ELF-1 (cell line): ENCODE results near the gene DDIT3.
A peak's percentile ranks its signal among the peaks of the same experiment; 100 is the strongest.
"Not testable (repeated sequence)": the region's sequence is repeated elsewhere in the genome, so short reads cannot be mapped to it uniquely, and the experiment has no call there.

Source experiments
- DNase-seq: peaks from one replicate; pipeline ENCODE4 v3.0.0-alpha.2; 2016; ENCODE audit warnings: low read depth, low spot score

The DDIT3 gene

DNA sequence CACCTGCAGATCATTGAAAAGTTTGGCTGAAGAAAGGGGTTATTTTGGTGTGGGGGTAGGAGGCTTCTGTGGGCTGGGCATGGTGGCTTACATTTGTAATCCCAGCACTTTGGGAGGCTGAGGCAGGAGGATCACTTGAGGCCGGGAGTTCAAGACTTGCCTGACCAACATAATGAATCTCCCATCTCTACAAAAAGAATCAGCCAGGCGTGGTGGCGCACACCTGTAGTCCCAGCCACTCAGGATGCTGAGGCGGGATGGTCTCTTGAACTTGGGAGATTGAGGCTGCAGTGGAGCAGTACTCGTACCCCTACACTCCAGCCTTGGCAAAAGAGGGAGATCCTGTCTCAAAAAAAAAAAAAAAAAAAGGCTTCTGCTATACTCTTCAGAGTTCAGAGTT lies 7.0 kb downstream of the DDIT3 start:
- DNase-seq, result no peak

DNA sequence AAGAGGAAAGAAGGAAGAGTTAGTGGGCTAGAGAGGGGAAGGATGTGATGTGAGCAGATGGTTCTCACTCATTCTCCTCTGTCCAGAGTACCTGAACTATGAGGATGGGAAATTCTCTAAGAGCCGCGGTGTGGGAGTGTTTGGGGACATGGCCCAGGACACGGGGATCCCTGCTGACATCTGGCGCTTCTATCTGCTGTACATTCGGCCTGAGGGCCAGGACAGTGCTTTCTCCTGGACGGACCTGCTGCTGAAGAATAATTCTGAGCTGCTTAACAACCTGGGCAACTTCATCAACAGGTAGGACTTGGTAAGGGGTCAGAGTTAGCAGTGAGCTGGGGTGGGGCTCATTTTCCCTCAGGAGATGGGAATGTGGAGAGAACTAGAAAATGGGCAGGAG lies 7.6 kb downstream of the DDIT3 start:
- DNase-seq, result no peak

DNA sequence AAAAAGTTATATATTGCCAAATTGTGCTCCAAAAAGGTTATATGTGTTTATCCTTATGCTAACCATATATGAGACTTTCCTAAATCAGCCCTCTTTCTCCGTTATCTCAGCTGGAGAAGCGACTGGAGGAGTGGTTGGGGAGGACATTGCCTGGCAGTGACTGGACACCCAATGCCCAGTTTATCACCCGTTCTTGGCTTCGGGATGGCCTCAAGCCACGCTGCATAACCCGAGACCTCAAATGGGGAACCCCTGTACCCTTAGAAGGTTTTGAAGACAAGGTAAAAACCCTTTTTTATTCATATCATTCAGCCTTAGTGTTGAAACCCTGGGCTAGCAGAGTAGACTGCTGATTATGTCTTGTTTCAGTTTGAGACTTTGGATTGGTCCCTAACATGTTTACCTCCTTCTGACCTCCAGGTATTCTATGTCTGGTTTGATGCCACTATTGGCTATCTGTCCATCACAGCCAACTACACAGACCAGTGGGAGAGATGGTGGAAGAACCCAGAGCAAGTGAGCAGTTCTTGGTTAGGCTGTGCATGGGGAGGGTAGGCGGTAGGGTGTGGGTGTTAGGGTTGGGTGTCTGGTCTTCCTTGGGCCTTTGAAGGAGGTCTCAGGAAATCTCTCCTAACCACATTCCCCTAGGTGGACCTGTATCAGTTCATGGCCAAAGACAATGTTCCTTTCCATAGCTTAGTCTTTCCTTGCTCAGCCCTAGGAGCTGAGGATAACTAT lies 8.6 kb downstream of the DDIT3 start:
- no peak for DNase-seq

DNA sequence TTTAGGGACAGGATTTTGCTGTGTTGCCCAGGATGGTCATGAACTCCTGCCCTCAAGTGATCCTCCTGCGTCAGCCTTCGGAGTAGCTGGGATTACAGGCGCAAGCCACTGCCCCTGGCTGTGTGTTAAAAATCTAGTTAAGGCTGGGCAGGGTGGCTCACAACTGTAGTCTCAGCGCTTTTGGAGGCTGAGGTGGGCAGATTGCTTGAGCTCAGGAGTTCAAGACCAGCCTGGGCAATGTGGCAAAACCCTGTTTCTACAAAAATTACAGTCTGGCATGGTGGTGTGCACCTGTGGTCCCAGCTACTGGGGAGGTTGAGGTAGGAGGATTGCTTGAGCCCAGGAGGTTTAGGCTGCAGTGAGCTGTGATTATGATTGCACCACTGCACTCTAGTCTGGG lies 9.2 kb downstream of the DDIT3 start:
- no peak for DNase-seq

DNA sequence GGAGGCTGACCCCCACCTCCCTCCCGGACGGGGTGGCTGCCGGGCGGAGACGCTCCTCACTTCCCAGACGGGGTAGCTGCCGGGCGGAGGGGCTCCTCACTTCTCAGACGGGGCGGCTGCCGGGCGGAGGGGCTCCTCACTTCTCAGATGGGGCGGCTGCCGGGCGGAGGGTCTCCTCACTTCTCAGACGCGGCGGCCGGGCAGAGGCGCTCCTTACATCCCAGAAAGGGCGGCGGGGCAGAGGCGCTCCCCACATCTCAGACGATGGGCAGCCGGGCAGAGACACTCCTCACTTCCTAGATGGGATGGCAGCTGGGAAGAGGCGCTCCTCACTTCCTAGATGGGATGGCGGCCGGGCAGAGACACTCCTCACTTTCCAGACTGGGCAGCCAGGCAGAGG lies 12.5 kb downstream of the DDIT3 start:
- DNase-seq, result not testable (repeated sequence)

DNA sequence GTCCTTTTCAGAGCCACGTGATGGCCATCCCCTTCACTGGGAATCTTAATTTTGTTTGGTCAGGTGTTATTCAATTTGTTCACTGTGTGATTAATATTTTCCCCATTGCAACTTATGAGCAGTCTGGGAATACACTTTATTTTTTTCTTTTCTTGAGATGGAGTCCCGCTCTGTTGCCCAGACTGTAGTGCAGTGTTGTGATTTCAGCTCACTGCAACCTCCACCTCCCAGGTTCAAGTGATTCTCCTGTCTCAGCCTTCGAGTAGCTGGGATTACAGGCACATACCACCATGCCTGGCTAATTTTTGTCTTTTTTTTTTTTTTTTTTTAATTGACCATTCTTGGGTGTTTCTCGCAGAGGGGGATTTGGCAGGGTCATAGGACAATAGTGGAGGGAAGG lies 13.8 kb downstream of the DDIT3 start:
- not testable (repeated sequence) for DNase-seq

DNA sequence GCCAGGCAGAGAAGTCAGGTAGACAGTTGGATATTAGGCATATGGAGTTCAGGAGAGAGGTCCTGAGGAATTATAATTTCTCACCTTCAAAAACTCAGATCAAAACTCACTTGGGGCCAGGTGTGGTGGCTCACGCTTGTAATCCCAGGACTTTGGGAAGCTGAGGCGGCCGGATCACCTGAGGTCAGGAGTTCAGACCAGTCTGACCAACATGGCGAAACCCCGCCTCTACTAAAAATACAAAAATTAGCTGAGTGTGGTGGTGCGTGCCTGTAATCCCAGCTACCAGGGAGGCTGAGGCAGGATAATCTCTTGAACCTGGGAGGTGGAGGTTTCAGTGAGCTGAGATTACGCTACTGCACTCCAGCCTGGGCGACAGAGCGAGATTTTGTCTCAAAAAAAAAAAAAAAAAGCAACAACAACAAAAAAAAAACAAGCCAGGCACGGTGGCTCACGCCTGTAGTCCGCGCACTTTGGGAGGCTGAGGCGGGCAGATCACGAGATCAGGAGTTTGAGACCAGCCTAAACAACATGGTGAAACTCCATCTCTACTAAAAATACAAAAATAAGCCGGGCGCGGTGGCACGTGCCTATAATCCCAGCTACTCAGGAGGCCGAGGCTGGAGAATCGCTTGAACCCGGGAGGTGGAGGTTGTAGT lies 17.9 kb downstream of the DDIT3 start:
- DNase-seq, result not testable (repeated sequence)

DNA sequence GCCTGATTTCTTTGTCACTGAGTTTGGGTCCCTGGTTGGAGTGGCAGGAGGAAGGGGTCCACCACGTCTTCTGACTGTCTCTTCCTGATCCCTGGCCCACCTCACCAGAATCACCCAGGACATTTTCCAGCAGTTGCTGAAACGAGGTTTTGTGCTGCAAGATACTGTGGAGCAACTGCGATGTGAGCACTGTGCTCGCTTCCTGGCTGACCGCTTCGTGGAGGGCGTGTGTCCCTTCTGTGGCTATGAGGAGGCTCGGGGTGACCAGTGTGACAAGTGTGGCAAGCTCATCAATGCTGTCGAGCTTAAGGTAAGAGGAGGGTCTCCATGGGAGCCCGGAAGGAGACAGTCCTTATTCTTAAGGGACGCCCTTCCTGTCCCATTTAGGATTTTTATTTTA lies 20.1 kb downstream of the DDIT3 start:
- no peak for DNase-seq

DNA sequence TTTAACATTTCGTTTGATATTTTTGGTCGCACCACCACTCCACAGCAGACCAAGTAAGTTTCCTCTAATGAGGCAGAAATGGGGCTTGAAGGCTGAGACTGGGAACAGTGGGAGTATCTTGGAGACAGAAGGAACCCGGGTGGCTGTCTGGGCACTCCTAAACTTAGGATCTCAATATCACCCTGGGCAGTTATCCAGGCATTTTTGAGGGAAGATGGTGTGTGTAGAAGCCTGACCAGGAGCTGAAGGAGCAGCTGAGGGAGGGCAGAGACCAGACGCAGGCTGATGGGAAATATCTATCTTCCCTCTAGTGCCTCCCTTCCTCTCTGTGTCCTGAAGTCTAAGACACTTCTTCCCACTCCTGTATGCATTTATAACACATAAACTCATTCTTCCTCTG lies 21.7 kb downstream of the DDIT3 start:
- DNase-seq, result no peak

DNA sequence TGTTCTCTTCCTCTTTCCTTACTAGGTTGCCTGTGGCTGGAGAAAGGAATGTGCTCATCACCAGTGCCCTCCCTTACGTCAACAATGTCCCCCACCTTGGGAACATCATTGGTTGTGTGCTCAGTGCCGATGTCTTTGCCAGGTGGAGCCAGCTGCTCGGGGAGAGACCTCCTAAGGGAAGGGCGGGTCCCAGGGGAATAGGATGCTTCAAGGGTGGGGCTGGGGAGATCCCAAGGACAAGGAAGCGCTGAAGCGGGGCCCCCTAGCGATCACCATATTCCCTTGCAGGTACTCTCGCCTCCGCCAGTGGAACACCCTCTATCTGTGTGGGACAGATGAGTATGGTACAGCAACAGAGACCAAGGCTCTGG lies 22.2 kb downstream of the DDIT3 start:
- DNase-seq, result no peak

DNA sequence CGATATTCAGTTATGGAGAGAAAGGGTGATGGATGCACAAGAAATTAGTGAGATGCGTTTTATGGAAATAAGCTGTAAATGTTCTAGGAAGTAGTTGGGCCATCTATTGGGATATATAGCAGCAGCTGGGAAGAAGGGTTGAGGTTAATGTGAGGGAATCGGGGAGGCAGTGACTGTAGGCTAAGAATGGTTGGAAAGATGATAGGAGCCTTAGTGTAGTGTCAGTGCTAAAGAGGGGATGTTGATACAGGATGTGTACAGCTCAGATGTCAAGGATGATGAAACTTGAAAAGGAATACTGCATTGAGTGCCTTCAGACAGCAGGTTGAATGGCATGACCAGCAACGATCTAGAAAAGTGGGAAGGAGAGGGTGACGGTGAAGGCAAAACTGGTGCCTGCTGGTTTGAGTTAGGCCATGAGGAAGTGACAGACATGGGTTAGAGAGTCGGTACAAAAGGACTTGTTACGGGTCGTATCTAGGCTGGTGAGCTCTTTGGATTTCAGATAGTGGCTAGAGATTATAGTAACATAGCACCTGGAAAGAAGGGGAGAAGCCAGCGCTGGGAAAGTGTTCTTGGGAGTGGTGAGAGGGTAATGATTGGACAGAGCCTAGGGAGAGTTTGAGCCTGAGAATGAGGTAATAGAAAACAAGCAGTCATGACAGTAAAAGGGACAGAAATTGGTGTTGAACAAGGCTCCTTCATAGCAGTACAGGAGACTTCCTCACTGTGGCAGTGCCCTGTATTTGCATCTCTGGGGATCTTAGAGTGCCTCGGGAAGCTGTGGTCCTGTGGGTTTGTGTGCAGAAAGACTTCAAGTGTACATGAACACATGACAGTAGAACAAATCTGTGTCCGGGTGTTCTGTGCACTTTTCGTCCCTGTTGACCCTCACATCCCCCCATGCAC lies 22.8 kb downstream of the DDIT3 start:
- no peak for DNase-seq

DNA sequence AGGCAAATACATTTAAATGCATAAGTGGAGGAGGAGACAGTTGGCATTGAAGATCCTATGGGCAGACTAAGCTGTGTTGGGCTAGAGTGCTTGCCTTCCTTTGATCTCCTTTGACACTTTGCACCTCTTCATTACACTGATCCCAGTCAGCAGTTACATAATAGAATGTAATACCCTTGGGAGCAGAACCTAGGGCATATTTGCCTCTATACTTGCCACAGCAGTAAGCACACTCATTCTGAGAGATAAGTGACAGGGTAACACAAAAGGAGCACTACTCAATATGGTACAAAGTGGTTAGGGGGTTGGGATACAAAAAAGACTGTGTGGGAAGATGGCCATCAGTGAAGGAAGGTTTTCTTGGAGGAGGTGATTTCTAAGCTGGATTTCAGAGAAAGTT lies 23.5 kb downstream of the DDIT3 start:
- no peak for DNase-seq

DNA sequence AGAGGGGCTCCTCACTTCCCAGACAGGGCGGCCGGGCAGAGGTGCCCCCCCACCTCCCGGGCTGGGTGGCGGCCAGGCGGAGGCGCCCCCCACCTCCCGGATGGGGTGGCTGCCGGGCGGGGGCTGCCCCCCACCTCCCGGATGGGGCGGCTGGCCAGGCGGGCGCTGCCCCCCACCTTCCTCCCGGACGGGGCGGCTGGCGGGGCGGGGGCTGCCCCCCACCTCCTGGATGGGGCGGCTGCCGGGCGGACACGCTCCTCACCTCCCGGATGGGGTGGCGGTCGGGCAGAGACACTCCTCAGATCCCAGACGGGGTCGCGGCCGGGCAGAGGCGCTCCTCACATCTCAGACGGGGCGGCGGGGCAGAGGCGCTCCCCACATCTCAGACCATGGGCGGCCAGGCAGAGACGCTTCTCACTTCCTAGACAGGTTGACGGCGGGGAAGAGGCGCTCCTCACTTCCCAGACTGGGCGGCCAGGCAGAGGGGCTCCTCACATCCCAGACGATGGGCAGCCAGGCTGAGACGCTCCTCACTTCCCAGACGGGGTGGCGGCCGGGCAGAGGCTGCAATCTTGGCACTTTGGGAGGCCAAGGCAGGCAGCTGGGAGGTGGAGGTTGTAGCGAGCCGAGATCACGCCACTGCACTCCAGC lies 25.1 kb downstream of the DDIT3 start:
- not testable (repeated sequence) for DNase-seq

DNA sequence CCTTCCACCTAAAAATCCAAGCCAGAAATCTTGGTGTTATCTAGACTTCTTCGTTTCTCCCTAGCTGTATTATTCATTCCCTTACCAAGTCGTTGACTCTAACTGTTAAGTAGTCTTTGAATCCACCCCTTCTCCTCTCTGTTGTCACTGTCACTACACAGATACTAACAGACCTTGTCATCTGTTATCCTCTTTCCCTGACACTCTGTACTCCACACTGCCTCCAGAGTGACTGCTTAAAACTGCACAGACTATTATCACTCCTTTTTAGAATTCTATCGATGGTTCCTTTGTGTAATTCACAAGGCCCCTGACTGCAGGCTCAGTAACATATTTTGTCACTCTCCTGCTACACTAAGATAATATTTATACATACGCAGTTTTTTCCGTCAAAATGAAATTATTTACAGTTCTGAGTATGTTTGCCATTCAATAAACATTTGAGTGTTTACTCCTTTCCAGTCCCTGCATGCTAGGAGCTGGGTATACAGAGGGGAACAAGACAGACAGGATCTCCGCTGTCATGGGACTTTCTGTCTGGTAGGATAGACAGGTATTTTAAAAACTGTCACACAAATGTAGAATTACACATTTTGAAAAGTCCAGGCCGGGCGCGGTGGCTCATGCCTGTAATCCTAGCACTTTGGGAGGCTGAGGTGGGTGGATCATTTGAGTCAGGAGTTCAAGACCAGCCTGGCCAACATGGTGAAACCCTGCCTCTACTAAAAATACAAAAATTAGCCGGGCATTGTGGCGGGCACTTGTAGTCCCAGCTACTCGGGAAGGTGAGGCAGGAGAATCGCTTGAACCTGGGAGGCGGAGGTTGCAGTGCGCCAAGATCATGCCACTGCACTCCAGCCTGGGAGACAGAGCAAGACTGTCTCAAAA lies 28.7 kb downstream of the DDIT3 start:
- DNase-seq, result no peak

DNA sequence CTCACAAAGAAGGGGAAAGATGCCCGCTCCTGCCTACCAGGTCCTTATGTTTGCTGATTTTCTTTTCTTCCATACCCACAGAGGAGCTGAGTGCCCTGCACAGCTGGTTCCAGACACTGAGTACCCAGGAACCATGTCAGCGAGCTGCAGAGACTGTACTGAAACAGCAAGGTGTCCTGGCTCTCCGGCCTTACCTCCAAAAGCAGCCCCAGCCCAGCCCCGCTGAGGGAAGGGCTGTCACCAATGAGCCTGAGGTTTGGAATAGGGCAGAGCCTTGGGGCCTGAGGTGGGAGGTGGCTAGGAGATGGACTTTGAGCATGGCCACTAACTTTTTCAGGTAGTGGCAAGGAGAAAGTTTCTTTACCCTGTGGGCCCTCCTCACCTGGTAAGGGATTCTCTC lies 30.2 kb downstream of the DDIT3 start:
- no peak for DNase-seq

DNA sequence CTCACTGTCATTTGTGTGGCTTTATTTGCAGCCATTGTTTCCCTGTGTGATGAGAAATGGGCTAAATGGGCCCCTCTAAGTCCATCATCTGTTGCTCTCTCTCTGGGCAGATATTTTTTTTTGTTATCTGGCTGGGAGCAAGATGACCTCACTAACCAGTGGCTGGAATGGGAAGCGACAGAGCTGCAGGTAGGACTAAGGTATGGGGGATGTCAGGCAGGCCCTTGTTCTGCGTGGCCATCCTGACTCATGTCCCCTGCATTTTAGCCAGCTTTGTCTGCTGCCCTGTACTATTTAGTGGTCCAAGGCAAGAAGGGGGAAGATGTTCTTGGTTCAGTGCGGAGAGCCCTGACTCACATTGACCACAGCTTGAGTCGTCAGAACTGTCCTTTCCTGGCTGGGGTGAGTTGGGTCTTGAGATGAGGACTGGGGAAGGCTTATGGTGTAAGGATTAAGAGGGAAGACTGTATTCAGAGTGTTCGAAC lies 31.1 kb downstream of the DDIT3 start:
- no peak for DNase-seq

DNA sequence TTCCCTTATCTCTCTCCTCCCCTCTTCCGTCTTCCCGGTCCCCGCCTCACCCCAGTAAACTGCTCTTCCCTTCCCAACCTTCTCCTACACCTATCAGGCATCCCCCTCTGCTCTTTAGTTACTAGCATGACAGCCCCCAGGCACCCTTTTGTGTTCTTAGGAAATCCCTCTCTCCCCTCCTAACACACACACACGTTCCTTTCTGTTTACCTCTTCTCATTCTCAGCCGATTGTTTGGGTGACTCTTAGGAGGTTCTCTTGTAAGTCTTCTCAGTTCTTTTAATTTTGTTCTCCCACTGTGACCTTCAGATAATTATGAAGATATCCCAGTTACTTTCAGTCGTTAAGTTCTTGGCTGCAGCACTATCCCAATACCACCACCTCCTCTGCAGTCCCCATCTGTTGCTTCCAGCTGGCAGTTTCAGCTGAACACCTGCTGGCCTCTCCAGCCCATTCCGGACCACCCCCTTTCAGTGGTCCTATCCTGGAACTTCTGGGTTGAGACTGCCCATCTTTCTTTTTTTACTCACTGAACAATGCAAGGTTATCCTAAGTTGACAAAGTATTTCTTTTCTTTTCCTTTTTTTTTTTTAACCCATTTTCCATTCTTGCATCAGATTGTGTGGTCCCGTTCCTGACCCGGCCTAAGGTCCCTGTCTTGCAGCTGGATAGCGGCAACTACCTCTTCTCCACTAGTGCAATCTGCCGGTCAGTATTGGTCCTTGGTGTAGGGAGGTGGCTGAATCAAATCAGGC lies 31.7 kb downstream of the DDIT3 start:
- no peak for DNase-seq

DNA sequence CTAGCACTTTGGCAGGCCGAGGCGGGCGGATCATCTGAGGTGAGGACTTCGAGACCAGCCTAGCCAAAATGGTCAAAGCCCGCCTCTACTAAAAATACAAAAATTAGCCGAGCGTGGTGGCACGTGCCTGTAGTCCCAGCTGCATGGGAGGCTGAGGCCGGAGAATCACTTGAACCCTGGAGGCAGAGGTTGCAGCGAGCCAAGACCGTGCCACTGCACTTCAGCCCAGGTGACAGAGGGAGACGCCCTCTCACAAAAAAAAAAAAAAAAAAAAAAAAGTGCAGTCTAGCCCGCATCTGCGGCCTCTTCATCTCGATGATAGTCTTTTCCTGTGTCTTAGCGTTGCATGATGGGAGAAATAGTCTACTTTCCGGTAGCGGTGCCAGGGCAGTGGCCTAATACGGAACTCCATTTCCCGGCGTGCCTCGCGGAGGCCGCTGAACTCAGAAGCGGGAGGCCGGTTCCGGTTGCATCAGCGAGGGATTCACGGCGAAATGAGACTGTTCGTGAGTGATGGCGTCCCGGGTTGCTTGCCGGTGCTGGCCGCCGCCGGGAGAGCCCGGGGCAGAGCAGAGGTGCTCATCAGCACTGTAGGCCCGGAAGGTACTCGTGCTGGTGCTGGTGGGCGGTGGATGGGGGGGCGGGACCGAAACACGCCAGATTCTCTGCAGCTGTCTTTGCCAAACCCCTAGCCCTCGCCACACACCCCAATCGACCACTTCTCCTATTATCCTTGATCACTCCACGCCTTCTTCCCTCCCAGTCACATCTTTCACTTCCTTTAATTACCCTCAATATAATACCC lies 32.5 kb downstream of the DDIT3 start, which contains the start of gene MARS1:
TSS of gene MARS1 (plus strand) at position 472 of the 805 bp plus-strand sequence. CDS start at position 495, 23 bp downstream.
- peak; percentile 96 for DNase-seq

DNA sequence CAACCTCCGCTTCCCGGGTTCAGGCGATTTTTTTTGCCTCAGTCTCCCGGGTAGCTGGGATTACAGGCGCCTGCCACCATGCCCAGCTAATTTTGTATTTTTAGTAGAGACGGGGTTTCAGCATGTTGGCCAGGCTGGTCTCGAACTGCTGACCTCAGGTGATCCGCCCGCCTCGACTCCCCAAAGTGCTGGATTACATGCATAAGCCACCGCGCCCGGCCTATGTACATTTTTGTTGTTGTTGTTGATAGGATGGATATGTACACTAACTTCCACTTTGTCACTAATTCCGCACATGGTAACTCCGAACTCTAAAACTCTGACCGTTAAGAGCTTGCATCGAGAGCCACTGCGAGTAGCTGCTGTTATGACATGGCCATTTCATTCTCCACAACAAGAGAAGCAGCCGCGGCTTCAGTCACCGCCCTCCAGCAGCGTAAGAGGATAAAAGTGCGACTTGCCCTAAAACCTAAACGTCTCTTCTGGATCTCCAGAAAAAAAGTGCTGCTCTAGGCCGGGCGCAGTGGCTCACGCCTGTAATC lies 33.2 kb downstream of the DDIT3 start:
- no peak for DNase-seq
